GM19035 (cell line): ENCODE results near the gene PMF1.
"Not testable (repeated sequence)": the region's sequence is repeated elsewhere in the genome, so short reads cannot be mapped to it uniquely, and the experiment has no call there.

Source experiments
- ATAC-seq: cut with Tn5 transposase; IDR thresholded peaks from one replicate; pipeline ENCODE4 v1.9.1; 2021; ENCODE audit not compliant: unreplicated experiment

PMF1 gene

DNA sequence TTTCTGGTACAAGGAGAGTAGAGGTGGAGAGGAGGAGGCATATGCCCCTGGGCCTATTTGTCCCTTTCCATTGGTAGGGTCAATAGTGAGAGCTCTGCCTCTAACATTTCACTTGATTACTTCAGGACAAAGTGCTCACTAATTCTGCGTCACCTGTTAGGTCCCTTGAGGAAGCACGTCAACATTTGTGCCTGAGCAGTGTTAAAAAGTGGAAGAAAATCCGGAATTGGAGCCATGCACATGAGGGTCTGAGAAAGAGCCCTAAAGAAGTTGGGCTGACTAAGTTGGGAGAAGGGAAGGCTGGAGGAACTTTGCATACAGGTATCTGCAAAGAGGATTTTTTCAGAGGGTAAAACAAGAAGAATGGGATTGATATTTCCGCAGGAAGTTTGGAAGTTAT lies 17.0 kb upstream of the PMF1 start:
- ATAC-seq: no peak

DNA sequence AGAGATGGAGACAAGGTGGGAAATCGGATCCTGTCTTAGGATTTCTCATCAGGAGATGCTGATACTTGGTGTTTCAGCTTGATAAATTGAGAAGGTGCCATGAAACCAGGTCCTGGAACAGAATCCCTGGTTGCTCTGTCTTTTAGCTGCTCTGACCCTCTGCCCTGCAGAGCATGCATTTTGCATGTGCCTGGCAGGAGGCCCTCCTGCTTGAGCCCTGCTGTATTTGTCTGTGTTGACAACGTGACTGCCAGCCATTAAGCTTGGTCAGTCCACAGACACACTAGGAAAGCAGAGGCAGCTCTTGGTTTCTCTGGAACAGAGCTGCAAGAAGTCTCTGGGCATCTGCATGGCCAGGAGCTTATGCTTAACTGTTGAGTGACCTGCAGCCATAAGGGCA lies 16.4 kb upstream of the PMF1 start:
- ATAC-seq: no peak

DNA sequence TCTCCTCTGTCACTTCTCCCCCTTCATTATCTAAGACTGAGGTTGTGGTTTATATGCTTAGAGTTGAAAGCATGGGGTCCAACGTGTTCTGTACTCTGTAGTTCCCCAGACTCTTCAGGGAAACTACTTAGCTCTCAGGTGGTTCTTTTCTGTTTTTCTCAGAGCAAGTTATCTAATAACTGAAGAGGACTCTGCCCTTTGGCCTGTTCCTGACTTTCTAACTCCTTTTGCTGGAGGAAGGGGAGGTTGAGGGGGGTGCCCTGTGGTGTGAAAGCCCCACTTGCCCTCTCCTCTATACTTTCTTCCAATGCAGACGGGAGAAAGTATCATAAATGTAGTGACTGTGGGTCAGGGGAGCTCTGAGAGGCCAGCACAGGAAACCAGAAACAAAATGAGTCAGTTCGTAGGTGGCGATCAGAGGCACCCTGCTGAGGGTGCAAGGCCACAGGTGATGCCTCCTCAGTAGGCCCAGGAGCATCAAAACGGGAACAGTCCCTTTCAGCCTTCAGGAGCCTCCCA lies 13.9 kb upstream of the PMF1 start:
- no peak for ATAC-seq

DNA sequence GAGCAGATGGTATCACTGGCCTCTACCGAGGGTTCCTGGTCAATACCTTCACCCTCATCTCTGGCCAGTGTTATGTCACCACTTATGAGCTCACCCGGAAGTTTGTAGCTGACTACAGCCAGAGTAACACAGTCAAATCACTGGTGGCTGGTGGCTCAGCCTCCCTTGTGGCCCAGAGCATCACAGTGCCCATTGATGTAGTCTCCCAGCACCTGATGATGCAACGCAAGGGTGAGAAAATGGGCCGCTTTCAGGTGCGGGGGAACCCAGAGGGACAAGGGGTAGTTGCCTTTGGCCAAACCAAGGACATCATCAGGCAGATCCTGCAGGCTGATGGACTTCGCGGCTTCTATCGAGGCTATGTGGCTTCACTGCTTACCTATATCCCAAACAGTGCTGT lies 12.8 kb upstream of the PMF1 start:
- ATAC-seq: no peak

DNA sequence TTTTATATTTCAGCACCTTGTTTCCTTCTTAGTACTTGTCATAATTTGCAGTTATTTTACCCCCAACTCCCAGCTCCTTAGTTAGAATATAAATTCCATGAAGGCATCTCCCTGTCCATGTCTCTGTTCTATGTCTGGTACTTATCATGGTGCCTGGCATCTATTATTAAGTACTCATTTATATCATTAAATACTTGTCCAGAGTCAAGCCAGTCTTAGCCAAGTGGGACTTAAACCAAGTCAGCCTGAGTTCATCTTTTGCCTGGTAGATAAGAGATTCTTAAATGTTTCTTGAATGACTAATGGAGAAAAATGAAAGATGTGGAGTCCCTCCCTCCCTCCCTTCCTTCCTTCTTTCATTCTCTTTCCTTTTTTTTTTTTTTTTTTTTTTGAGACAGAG lies 9.5 kb upstream of the PMF1 start:
- no peak for ATAC-seq

DNA sequence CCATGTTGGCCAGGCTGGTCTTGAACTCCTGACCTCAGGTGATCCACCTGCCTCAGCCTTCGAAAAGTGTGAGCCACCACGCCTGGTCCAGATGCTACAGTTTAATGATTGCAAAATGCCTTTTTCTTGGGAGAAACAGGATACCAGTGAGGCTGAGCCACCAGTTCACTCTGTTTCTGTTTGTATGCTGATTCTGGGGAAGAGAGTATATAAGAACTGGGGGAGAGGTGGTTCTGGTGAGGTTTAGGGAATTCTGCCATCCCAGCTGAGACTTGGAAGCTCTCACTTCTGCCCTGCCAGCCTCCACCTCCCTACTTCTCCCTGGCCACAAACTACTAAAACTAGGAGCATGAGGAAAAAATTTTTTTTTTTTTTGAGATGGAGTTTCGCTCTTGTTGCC lies 8.1 kb upstream of the PMF1 start:
- ATAC-seq: no peak

DNA sequence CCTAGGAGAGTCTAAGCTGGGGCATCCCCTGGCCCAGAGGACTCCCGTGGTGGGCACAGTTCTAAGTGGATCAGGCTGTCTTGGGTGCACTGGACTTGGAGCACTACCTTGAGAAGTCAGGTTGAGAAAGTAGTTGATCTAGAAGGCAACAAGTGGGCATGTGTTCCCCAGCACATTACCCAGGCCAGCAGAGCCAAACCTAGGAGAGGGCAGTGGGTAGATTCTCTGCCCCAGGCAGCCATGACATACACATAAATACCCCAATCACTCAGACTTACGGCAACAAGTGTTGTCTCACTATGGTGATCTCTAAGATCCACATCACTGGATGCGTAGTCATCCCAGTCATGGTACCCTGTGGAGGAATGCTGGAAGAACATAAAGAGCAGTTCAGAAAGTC lies 1.6 kb upstream of the PMF1 start:
- no peak for ATAC-seq

DNA sequence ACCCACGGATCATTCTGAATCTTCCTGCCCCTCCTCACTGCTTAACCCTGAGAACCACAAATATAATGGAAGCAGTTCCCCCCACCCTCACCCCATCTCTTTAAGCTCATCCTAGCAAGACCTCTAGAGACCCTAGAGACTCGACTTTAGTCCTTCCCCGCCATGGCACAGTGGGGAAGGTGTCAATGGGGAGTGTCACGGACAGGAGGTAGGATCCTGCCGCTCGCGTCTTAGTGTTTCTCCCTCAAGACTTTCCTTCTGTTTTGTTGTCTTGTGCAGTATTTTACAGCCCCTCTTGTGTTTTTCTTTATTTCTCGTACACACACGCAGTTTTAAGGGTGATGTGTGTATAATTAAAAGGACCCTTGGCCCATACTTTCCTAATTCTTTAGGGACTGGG lies 677 bp upstream of the PMF1 start:
- ATAC-seq: no peak

DNA sequence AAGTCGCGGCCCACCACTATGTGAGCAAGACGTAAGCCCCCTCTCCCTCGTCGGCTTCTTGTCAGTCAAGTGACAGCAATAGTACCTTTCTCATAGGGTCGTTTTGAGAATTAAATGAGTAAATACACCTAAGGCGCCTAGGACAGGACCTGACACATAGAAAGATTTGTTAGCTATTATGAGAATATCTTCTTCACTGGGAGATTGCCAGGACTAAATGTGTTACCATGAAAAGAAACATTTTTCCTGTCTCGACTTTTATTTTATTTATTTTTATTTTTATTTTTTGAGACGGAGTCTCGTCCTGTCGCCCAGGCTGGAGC lies 798 bp downstream of the PMF1 start:
- ATAC-seq: no peak

DNA sequence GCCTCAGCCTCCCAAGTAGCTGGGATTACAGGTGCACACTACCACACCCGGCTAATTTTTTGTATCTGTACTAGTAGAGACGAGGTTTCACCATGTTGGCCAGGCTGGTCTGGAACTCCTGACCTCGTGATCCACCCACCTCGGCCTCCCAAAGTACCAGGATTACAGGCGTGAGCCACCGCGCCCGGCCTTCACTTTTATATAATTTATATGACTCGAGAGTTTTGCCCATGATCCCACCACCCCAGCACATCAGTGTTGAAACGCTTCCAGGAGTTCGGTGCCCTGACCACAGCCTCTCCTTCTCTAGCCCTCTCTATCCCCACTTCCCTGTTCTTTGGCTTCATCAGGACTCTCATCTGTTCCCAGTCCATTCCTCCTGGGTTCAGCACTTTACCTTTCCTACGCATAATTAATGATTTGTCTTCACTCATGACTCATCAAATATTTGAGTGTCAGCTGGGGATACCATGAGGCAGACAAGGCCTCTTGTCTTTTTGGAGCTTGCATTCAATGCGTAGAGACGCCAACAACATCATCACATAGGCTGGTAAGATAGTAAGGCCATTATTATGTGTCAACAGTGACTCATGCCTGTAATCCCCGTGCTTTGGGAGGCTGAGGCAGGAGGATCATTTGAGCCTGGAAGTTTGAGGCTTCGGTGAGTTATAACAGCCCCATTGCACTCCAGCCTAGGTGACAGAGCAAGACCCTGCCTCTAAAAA lies 1.4 kb downstream of the PMF1 start:
- ATAC-seq: no peak

DNA sequence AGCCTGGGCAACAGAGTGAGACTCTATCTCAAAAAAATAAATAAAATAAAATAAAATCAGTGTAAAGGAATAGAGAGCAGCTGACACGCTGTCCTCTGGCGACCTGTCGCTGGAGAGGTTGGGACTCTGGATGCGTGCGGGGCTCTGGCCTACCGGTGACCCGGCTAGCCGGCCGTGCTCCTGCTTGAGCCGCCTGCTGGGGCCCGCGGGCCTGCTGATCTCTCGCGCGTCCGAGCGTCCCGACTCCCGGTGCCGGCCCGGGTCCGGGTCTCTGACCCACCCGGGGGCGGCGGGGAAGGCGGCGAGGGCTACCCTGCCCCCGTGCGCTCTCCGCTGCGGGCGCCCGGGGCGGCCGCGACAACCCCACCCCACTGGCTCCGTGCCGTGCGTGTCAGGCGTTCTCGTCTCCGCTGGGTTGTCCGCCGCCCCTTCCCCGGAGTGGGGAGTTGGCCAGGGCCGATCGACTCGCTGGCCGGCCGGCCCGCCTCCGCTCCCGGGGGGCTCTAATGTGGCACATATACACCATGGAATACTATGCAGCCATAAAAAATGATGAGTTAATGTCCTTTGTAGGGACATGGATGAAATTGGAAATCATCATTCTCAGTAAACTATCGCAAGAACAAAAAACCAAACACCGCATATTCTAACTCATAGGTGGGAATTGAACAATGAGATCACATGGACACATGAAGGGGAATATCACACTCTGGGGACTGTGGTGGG lies 3.7 kb downstream of the PMF1 start:
- ATAC-seq: not testable (repeated sequence)

DNA sequence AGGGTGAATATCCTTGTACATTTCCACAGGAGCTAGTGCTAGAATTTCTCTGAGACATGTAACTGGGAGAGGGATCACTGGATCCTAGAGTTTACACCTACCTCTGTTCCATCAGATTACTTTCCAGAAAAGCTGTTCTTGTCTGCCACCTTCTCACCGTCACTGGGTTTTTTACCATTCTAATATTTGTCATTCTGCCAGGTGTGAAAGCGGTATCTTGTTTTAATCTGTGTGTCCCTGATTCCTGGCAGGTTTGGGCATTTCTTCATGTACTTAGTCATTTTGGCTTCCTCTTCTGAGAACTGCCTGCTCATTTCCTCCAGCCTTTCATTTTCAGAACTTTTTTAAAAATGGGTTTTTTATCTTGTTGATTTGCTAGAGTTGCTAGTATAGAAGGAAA lies 5.1 kb downstream of the PMF1 start:
- ATAC-seq: no peak

DNA sequence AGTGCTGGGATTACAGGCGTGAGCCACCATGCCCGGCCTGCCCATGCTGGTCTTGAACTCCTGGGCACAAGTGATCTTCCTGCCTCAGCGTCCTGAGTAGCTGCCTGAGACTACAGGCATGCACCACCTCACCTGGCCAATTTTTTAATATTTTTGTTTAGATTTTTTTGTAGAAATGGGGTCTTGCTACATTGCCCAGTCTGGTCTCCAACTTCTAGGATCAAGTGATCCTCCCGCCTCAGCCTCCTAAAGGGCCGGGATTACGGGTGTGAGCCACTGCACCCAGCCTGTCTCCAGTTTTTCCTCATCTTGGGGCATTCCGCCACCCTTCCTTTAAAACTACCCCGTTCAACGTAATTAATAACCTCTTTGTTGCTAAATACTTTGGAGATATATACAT lies 7.4 kb downstream of the PMF1 start:
- no peak for ATAC-seq

DNA sequence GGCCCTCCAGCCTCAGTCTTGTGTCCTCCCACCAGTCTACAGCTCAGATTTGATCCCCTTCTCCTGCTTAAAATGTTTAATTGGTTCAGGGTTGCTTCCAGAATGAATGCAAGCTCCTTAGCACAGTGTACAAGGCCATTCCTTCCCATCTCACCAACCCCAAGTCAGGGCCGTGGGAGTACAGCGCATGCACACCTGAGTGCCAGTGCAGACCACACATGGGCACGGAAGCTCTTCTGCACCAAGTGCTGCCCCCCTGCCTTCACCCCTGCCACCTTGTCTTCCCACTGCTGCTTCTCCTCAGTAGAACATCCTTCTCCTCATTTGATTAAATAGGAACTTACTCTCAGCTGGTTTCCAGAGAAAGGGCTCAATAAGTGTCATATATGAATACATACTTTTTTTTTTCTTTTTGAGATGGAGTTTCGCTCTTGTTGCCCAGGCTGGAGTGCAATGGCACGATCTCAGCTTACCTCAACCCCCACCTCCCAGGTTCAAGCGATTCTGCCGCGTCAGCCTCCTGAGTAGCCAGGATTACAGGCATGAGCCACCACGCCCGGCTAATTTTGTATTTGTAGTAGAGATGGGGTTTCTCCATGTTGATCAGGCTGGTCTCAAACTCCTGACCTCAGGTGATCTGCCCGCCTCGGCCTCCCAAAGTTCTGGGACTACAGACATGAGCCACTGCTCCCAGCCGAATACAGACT lies 9.3 kb downstream of the PMF1 start:
- ATAC-seq: no peak

DNA sequence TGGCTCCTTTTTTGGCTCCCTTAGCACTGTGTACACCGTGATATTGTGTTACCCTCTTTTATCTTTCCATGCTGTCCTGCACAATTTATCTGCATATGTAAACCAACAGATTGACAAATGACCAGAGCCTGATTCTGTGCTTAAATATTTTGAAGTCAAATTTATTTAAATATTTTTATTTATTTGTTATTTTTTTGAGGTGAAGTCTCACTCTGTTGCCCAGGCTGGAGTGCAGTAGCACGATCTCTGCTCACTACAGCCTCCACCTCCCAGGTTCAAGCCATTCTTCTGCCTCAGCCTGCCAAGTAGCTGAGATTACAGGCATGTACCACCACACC lies 12.8 kb downstream of the PMF1 start:
- ATAC-seq: peak; percentile 26

DNA sequence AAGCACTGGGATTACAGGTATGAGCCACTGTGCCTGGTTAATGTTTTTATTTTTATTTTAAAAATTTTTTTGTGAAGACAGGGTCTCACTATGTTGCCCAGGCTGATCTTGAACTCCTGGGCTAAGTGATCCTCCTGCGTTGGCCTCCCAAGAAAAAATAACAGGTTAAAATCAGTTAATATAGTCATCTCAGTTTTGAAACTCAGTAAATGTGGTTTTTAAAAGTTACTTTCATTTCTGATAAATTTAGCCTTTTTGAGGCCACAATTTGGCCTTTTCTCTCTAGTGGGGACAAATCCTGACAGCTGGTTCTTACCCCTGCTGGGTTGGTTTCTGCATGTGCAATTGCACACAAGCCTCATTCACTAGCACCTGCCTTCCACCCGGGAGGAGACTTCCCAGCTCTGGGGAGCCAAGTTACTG lies 13.3 kb downstream of the PMF1 start:
- ATAC-seq: peak; percentile 81

DNA sequence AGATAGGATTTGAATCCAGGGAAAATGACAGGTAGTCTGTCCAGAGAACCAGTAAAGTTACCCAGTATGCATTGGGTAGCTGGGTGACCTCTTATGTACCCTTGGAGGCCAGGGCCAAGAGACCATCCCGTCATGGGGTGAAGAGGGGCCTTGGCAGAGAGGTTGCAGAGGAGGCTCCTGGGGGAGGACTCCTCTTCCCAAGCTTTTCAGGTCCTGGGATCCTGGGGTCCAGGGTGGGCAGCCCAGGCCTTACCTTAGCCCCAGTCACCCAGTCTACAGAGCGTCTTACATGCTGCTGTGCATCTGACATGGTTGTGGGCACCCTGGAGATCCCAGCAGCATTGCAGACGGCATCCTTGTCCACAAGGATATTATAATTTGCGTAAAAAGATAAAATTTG lies 14.0 kb downstream of the PMF1 start:
- ATAC-seq: no peak

DNA sequence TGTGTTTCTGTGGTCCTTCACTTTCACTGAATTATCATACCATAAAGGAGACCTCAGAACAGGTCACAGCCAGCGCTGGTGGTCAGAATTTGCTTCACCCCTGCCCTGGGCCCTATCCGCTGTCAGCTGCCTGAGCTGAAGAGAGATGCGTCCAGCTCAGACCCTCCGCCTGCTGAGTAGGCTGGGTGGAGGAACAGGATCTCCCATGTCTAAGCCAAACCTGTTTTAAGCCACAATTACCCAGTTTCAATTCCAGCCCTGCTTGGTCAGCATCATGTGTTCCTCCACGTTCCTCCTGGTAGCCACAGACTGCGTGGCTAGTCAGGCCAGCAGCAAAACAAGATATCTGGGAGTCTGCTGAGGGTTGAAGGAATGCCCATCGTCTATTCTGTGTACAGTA lies 15.7 kb downstream of the PMF1 start:
- ATAC-seq: no peak

DNA sequence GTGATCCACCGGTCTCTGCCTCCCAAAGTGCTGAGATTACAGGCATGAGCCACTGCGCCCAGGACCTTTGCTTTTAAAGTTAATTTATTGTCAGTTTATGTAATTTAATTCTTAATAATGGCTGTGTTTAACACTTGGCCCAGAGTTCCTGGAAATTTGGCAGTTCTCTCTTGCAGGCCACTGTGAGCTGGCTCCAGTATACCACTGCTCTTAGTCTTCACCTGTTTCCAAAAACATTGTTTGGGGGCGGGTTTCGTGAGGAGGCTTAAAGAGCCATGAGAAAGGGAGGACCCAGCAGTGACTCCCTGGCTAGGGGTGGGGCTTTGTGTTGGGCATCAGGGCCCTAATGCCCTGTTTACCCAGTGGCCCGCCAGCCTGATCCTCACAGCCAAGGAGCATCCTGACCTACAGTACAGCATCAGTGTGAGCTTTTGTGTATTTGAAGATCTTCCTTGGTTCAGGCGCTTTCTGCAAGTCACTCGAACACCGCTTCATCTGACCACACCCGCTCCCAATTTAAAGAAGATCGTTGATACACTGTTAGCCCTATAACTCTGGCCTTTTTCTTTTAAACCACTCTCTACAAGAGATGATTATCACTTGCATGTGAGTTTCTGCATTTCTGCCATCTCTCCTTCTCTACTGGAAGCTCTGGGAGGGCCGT lies 17.1 kb downstream of the PMF1 start:
- ATAC-seq: no peak

DNA sequence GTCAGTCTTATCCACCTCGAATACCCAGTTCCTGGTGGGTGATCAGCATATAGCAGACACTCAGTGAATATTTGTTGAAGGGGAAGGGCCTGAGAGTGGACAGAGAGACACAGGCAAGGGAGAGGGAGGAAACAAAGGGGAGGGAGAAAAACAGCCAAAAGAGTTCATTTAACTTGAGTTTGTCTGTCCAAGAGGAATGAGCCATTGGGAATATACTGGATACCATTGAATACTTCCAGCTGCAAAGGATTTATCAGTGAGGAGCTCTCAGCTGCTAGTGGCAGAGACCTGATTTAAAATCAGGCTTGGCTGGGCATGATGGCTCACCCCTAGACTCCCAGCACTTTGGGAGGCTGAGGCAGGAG lies 17.6 kb downstream of the PMF1 start:
- ATAC-seq: no peak

DNA sequence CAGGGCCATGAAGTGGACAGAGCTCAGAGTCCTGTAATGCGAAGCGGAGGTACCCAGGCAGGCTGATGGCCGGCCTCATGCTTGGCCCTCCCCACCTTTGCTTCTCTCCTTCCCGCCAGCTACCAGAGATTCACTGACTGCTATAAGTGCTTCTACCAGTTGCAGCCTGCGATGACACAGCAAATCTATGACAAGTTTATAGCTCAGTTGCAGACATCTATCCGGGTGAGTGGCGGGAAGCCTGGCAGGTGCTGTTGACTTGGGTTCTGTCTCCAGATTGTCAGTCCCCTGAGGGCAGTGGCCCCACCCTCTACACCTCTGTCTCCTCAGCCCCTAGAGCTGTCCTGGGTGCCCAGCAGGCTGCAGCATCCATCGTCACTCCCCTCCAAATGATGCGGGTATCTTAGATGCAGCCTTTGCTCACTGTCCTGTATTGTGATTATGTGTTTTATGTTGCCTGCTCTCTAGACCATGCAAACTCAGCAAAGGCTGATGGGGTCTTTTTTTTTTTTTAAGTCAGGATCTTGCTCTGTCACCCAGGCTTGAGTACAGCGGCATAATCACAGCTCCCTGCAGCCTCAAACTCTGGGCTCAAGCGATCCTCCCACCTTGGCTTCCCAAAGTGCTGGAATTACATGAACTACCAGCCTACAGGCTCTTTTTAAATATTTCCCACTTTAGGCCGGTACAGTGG lies 19.5 kb downstream of the PMF1 start:
- no peak for ATAC-seq
